ENCODE results near the gene TIMP3.

The TIMP3 gene

DNA sequence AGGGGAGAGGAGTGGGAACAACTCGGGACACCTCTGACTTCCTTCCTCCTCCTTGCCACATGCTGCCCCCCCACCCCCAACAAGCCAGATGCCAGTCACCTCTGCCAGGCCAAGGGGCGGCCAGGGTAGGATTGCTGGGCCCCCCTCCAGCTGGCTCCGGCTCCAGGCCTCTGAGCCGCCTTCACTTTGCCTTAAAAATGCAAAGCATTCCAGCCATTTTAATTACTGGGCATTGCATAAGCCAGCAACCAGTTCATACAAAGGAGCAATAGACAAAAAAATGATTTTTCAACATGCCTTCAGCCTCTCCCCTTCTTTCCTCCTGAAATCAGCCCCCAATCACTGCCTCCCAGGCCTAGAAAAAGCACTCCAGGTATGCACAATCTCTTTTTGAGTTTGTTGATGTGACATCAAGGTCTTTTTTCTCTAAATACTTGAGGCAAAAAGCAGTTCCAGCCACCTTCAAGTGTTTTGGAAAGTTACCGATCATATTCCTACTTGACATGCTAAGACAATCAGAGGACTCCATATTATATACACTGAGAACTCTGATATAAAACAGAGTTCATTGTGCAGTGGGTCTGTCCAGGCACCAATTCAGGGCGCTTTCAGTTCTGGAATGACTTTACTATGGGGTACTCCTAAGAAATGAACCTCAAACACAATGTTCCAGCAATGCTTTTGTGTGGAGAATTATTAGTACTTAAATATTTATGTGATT, 12.4 kb upstream of the TIMP3 start:
- H3K27me3 ChIP-seq (ENCODE audit: control insufficient read depth, insufficient read depth, low read length), result no peaks in the 10 kb centered on the region
- H3K9ac ChIP-seq (ENCODE audit: low read depth, low read length), result no peak overlapping the region
- no peak overlapping the region for H3K4me3 ChIP-seq (ENCODE audit: low read depth, low read length)
- no peaks in the 10 kb centered on the region for H3K4me1 ChIP-seq (ENCODE audit: control insufficient read depth, insufficient read depth, low read length)
- H3K36me3 ChIP-seq (ENCODE audit: control insufficient read depth, insufficient read depth, low read length), result peaks cover 3% of the 10 kb centered on the region; the same call in 1 of the 2 replicates
- H3K9me3 ChIP-seq (ENCODE audit: control insufficient read depth, insufficient read depth, low read length), result no peaks in the 10 kb centered on the region
- no peak overlapping the region for H3K27ac ChIP-seq (ENCODE audit: low read depth, low read length)

- Histone ChIP-seq H3K36me3 (ENCODE audit: control insufficient read depth, insufficient read depth, low read length) (no peaks in the 10 kb centered on the region), H3K4me3 (ENCODE audit: low read depth, low read length) (no peak overlapping the region), H3K27ac (ENCODE audit: low read depth, low read length) (no peak overlapping the region), H3K9ac (ENCODE audit: low read depth, low read length) (no peak overlapping the region), H3K9me3 (ENCODE audit: control insufficient read depth, insufficient read depth, low read length) (no peaks in the 10 kb centered on the region), H3K27me3 (ENCODE audit: control insufficient read depth, insufficient read depth, low read length) (no peaks in the 10 kb centered on the region), H3K4me1 (ENCODE audit: control insufficient read depth, insufficient read depth, low read length) (no peaks in the 10 kb centered on the region)
Measured at GRCh38 chr22:32789797-32790620, 11.5 kb upstream of the TIMP3 start.

DNA sequence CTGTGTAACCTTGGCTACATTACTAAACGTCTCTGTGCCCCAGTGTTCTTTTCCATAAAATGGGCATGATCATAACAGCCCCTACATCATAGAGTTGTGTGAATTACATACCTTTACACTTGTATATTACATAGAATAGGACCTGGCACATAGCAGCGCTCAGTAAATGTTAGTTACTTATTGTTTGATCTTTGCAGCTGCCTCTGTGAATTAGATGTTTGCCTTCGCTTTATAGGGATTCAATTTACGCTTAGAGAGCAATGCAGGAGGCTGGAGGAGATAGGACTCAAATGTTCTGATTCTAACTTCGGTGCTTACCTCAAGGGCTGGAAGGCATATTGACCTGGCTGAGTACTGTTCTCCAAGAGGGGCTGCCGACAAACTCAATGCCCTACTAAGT, 10.4 kb upstream of the TIMP3 start:
- Histone ChIP-seq H3K4me1 (ENCODE audit: control insufficient read depth, insufficient read depth, low read length) (no peaks in the 10 kb centered on the region), H3K36me3 (ENCODE audit: control insufficient read depth, insufficient read depth, low read length) (no peaks in the 10 kb centered on the region), H3K27me3 (ENCODE audit: control insufficient read depth, insufficient read depth, low read length) (no peaks in the 10 kb centered on the region), H3K4me3 (ENCODE audit: low read depth, low read length) (no peak overlapping the region), H3K9ac (ENCODE audit: low read depth, low read length) (no peak overlapping the region), H3K9me3 (ENCODE audit: control insufficient read depth, insufficient read depth, low read length) (no peaks in the 10 kb centered on the region), H3K27ac (ENCODE audit: low read depth, low read length) (no peak overlapping the region)

GRCh38 chr22:32791485-32791884, 10.0 kb upstream of the TIMP3 start:
- no peak overlapping the region for H3K27ac ChIP-seq (ENCODE audit: low read depth, low read length)

DNA sequence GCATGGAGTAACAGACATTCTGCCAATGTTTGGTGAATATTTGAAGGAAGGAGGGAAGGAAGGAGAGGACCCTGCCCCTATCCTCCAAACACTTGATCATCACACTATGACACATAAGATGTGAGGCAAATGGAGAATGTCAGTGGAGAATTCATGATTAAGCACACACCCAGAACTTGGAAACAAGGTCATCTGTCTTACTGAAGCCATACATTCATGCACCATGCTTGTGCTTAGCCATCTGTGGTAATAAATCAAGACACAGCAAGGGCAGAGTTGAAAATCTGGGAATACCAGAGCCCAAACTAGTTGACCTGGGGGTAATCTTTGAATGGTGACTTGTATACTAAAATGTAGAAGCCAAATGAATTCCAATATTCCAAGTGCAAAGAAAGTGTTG, 7.9 kb upstream of the TIMP3 start:
- H3K4me1 ChIP-seq (ENCODE audit: control insufficient read depth, insufficient read depth, low read length), result no peaks in the 10 kb centered on the region

More at GRCh38 chr22:32791485-32791884, 10.0 kb upstream of the TIMP3 start:
- Histone ChIP-seq H3K9me3 (ENCODE audit: control insufficient read depth, insufficient read depth, low read length) (no peaks in the 10 kb centered on the region), H3K4me3 (ENCODE audit: low read depth, low read length) (no peak overlapping the region), H3K36me3 (ENCODE audit: control insufficient read depth, insufficient read depth, low read length) (no peaks in the 10 kb centered on the region), H3K9ac (ENCODE audit: low read depth, low read length) (no peak overlapping the region), H3K4me1 (ENCODE audit: control insufficient read depth, insufficient read depth, low read length) (no peaks in the 10 kb centered on the region), H3K27me3 (ENCODE audit: control insufficient read depth, insufficient read depth, low read length) (no peaks in the 10 kb centered on the region)

DNA sequence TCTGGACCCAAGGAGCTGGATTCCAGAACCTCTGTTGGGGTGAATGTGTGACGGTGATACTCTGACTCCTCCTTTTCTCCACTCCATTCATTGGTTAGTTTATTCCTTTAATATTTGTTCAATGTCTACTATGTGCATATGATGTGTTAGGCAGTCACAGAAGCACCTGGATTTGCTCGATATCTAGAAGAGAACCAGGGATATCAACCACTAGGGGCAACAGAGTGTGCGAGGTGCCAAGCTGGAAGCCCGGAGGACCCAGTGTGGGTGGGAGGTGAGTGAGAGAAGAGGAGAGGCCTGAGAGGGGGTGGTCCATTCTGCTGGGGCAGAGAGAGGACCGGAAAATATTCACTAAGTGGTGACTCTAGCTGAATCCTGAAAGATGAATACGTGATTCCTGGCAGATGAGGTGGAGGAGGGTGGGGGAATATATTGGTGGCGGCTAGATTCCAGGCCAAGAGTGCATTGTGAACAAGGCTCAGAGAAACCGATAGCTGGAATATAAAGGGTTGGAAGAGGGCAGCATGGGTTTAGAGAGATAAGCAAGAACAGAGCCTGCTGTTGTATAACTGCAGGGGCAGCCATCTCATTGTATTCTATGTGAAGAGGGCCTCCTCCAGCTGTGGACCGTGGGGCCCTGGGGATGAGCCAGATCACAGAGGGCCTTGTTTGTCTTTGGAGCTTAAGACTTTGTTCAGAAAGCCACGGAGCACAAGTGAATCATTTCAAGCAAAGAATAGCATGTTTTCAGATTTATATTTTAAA, 6.9 kb upstream of the TIMP3 start:
- no peaks in the 10 kb centered on the region for H3K27me3 ChIP-seq (ENCODE audit: control insufficient read depth, insufficient read depth, low read length)
- no peaks in the 10 kb centered on the region for H3K36me3 ChIP-seq (ENCODE audit: control insufficient read depth, insufficient read depth, low read length)
- H3K9ac ChIP-seq (ENCODE audit: low read depth, low read length), result no peak overlapping the region
- H3K4me3 ChIP-seq (ENCODE audit: low read depth, low read length), result no peak overlapping the region
- H3K27ac ChIP-seq (ENCODE audit: low read depth, low read length), result no peak overlapping the region
- H3K9me3 ChIP-seq (ENCODE audit: control insufficient read depth, insufficient read depth, low read length), result no peaks in the 10 kb centered on the region
- no peaks in the 10 kb centered on the region for H3K4me1 ChIP-seq (ENCODE audit: control insufficient read depth, insufficient read depth, low read length)

More for the DNA sequence above, 7.9 kb upstream of the TIMP3 start:
- Histone ChIP-seq H3K9ac (ENCODE audit: low read depth, low read length) (no peak overlapping the region), H3K4me3 (ENCODE audit: low read depth, low read length) (no peak overlapping the region), H3K36me3 (ENCODE audit: control insufficient read depth, insufficient read depth, low read length) (no peaks in the 10 kb centered on the region), H3K27me3 (ENCODE audit: control insufficient read depth, insufficient read depth, low read length) (no peaks in the 10 kb centered on the region), H3K9me3 (ENCODE audit: control insufficient read depth, insufficient read depth, low read length) (no peaks in the 10 kb centered on the region), H3K27ac (ENCODE audit: low read depth, low read length) (no peak overlapping the region)

GRCh38 chr22:32795214-32795596, 6.3 kb upstream of the TIMP3 start:
- Histone ChIP-seq H3K27me3 (ENCODE audit: control insufficient read depth, insufficient read depth, low read length) (no peaks in the 10 kb centered on the region), H3K9me3 (ENCODE audit: control insufficient read depth, insufficient read depth, low read length) (no peaks in the 10 kb centered on the region), H3K4me1 (ENCODE audit: control insufficient read depth, insufficient read depth, low read length) (no peaks in the 10 kb centered on the region), H3K36me3 (ENCODE audit: control insufficient read depth, insufficient read depth, low read length) (no peaks in the 10 kb centered on the region), H3K9ac (ENCODE audit: low read depth, low read length) (no peak overlapping the region), H3K27ac (ENCODE audit: low read depth, low read length) (no peak overlapping the region), H3K4me3 (ENCODE audit: low read depth, low read length) (no peak overlapping the region)

GRCh38 chr22:32796865-32797573, 4.5 kb upstream of the TIMP3 start:
- H3K36me3 ChIP-seq (ENCODE audit: control insufficient read depth, insufficient read depth, low read length), result no peaks in the 10 kb centered on the region
- no peak overlapping the region for H3K4me3 ChIP-seq (ENCODE audit: low read depth, low read length)
- no peak overlapping the region for H3K27ac ChIP-seq (ENCODE audit: low read depth, low read length)
- H3K4me1 ChIP-seq (ENCODE audit: control insufficient read depth, insufficient read depth, low read length), result 0 out of 2 replicates have a peak, but pooled peaks cover 4% of the 10 kb centered on the region
- H3K9me3 ChIP-seq (ENCODE audit: control insufficient read depth, insufficient read depth, low read length), result no peaks in the 10 kb centered on the region
- no peak overlapping the region for H3K9ac ChIP-seq (ENCODE audit: low read depth, low read length)
- peaks cover 9% of the 10 kb centered on the region for H3K27me3 ChIP-seq (ENCODE audit: control insufficient read depth, insufficient read depth, low read length)

DNA sequence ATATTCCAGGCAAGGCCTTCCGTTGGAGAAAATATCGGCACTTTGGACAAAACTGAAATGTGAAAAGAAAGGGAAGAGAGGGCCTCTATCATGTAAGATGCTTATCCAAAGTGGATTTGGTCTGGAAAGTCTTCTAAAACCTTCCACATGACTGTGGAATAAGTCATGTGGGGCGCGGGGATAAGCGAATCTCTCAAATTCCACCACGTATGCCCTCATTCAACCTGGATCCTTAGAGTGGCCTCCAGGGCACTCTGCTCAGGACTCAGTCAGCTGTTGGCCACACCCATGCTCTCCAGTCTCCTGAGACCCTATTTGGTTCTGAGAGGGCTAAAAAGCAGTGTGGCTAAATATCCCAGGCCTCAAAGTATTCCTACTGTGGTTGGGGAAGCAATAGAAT, 2.0 kb upstream of the TIMP3 start:
- H3K36me3 ChIP-seq (ENCODE audit: control insufficient read depth, insufficient read depth, low read length), result no peaks in the 10 kb centered on the region

DNA sequence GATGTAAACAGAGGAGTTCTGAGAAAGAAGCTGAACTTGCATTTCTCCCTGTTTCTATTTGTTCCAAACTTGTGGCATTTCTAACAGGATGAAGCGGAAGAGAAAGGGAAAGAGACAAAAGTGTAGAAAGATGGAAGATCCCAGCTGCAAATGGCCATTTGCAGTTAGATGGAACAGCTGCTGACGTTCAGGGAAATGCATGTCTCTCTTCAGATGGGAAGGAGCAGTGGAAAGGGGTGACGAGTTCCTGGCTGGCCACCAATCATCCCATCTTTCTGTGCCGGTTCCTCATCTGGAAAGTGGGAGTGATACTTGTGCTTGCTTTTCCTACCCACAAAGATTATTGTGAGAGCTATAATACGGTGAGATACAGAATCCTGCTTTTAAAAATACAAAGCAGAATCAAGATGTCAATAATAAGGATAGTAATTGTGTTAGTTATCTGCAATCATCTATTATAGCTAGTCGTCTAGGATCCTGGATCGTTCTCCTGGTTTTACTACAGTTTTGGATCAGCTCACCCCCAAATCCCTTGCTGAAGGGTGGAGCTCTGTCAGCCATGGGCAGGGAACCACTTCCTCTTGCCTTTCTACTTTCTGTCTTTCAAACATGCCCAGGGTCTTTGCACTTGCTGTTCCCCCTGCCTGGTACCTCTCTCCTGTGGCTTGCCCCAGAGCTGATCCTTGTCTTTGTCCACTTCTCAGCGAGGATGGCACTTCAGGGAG, 1.2 kb upstream of the TIMP3 start:
- no peak overlapping the region for H3K9ac ChIP-seq (ENCODE audit: low read depth, low read length)
- H3K27ac ChIP-seq (ENCODE audit: low read depth, low read length), result no peak overlapping the region
- H3K4me3 ChIP-seq (ENCODE audit: low read depth, low read length), result no peak overlapping the region
- H3K9me3 ChIP-seq (ENCODE audit: control insufficient read depth, insufficient read depth, low read length), result no peaks in the 10 kb centered on the region
- H3K36me3 ChIP-seq (ENCODE audit: control insufficient read depth, insufficient read depth, low read length), result no peaks in the 10 kb centered on the region
- H3K27me3 ChIP-seq (ENCODE audit: control insufficient read depth, insufficient read depth, low read length), result peaks cover 33% of the 10 kb centered on the region
- H3K4me1 ChIP-seq (ENCODE audit: control insufficient read depth, insufficient read depth, low read length), result peaks cover 22% of the 10 kb centered on the region

More for the DNA sequence above, 2.0 kb upstream of the TIMP3 start:
- H3K4me1 ChIP-seq (ENCODE audit: control insufficient read depth, insufficient read depth, low read length), result peaks cover 22% of the 10 kb centered on the region
- H3K9me3 ChIP-seq (ENCODE audit: control insufficient read depth, insufficient read depth, low read length), result no peaks in the 10 kb centered on the region
- H3K27ac ChIP-seq (ENCODE audit: low read depth, low read length), result no peak overlapping the region
- no peak overlapping the region for H3K4me3 ChIP-seq (ENCODE audit: low read depth, low read length)
- no peak overlapping the region for H3K9ac ChIP-seq (ENCODE audit: low read depth, low read length)
- H3K27me3 ChIP-seq (ENCODE audit: control insufficient read depth, insufficient read depth, low read length), result peaks cover 33% of the 10 kb centered on the region

All from HUES48 (cell line).